ENCODE results near the gene KCNIP4. TPM values are rescaled to one million over a fixed set of nuclear protein-coding genes. Genes with fewer than 3 reads are reported as not detected.

The KCNIP4 gene
- total and polyA plus RNA-seq, 2 of the 8 experiments (the other 6 are each of a cell fraction or from before 2014, with no cell fraction given) = 0.06 TPM; not detected in 1

DNA sequence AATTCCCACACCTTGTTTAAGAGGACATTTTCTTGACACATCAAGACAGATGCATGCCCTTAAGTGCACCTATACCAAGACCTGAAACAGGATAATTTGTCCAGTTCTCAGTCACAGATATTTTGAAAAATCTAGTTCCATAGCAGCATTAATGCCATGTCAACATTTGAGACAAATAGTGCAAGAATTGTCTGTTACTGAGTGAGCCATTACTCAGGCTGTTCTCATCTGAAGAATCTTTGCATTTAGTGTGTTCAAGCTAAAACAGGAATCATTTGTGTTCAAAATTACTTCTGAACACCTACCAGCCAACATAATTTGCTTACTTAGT lies 354.9 kb downstream of the KCNIP4 start:
- ChIA-PET CTCF (ENCODE audit: partially characterized antibody) (no interaction called here), POLR2A (ENCODE audit: partially characterized antibody) (interaction anchor here (0.7 kb wide), 1 partner anchor 9 kb away, joined by 4 read pairs; no protein-coding TSS in a partner anchor)
- FAIRE-seq = no peak
- no peaks in the 10 kb centered on the region for H3K79me2 ChIP-seq (ENCODE audit: control insufficient read depth in 1 of 2, insufficient read depth in 2 of 2, low read length in 2 of 2)
- H3K18ac ChIP-seq (ENCODE audit: extremely low read depth, low read length) = no peak overlapping the region
- H4K8ac ChIP-seq (ENCODE audit: extremely low read depth, insufficient read depth, low read length) = no peak overlapping the region
- DNase-seq (ENCODE audit: low read depth in 1 of 2, low spot score in 2 of 2) = no peak
- no peak overlapping the region for H4K91ac ChIP-seq (replicated peaks; ENCODE audit: insufficient read length, low read length)
- no peaks in the 10 kb centered on the region for H3K9me3 ChIP-seq (ENCODE audit: insufficient read depth in 2 of 2, low read depth in 1 of 2, low read length in 1 of 2)
- H3K23ac ChIP-seq (ENCODE audit: insufficient read length) = no peak overlapping the region
- no peak overlapping the region for H2AFZ ChIP-seq (ENCODE audit: low read length)
- H3K4ac ChIP-seq (replicated peaks; ENCODE audit: insufficient read length, low read depth, low read length) = no peak overlapping the region
- H2AK5ac ChIP-seq (ENCODE audit: low read depth, low read length) = no peak overlapping the region
- H3K27ac ChIP-seq (ENCODE audit: low read depth, low read length) = no peak overlapping the region
- no peak overlapping the region for H3K4me2 ChIP-seq (ENCODE audit: insufficient read depth in 1 of 2, low read depth in 2 of 2, low read length in 2 of 2)
- peaks cover 0 to 3% (median 1%) of the 10 kb centered on the region in 4 experiments; a peak in 3 of 7 replicates for H3K4me1 ChIP-seq (replicated peaks in 1 of 4; ENCODE audit: control insufficient read depth in 3 of 4, insufficient read depth in 4 of 4, low read length in 3 of 4)
- H2BK12ac ChIP-seq (ENCODE audit: low read depth, low read length) = no peak overlapping the region
- no peak overlapping the region for H4K5ac ChIP-seq (ENCODE audit: insufficient read length, low read depth, low read length)
- H2BK120ac ChIP-seq (replicated peaks; ENCODE audit: low read depth, low read length) = no peak overlapping the region
- no peak overlapping the region for H3K4me3 ChIP-seq (ENCODE audit: extremely low read depth in 1 of 4, insufficient read depth in 2 of 4, low read depth in 3 of 4, low read length in 4 of 4)
- no peak overlapping the region for H3K56ac ChIP-seq (replicated peaks; ENCODE audit: insufficient read length, low read depth, low read length)
- H3K36me3 ChIP-seq (ENCODE audit: control insufficient read depth in 2 of 4, insufficient read depth in 4 of 4, low read length in 3 of 4) = no peaks in the 10 kb centered on the region; a peak in 1 of 8 replicates
- H3K9ac ChIP-seq (replicated peaks in 1 of 4; ENCODE audit: extremely low read depth in 1 of 4, low read depth in 3 of 4, low read length in 3 of 4) = no peak overlapping the region
- no peaks in the 10 kb centered on the region for H3K79me1 ChIP-seq (ENCODE audit: low read depth, low read length)
- H2BK5ac ChIP-seq (ENCODE audit: low read depth, low read length) = no peak overlapping the region
- H2BK20ac ChIP-seq (ENCODE audit: low read length) = no peak overlapping the region
- no peaks in the 10 kb centered on the region for H4K20me1 ChIP-seq (replicated peaks in 1 of 2; ENCODE audit: control insufficient read depth in 1 of 2, insufficient read depth in 2 of 2, low read length in 2 of 2)
- H3K14ac ChIP-seq (ENCODE audit: insufficient read length) = no peak overlapping the region
- H3K27me3 ChIP-seq (replicated peaks in 1 of 4; ENCODE audit: control insufficient read depth in 3 of 4, extremely low read depth in 1 of 4, insufficient read depth in 3 of 4, low read length in 3 of 4) = no peaks in the 10 kb centered on the region
- no peaks in the 10 kb centered on the region for H3K23me2 ChIP-seq (ENCODE audit: low read depth, low read length)
- H2BK15ac ChIP-seq (ENCODE audit: low read length) = no peak overlapping the region
- no peak for TF ChIP-seq SUZ12 (IDR thresholded peaks at IDR 0.05; ENCODE audit: low read length)
- TF ChIP-seq TAF7 (optimal IDR thresholded peaks at IDR 0.05; ENCODE audit: borderline replicate concordance, low read depth, low read length) = no peak
- no peak for TF ChIP-seq SIX5 (IDR thresholded peaks at IDR 0.05; ENCODE audit: low read depth, low read length)
- no peak for TF ChIP-seq ZNF274 (IDR thresholded peaks at IDR 0.05; ENCODE audit: borderline replicate concordance, extremely low read depth, low read length)
- TF ChIP-seq, protein P1, sequence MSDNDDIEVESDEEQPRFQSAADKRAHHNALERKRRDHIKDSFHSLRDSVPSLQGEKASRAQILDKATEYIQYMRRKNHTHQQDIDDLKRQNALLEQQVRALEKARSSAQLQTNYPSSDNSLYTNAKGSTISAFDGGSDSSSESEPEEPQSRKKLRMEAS (IDR thresholded peaks at IDR 0.05) = no peak
- TF ChIP-seq TAF1 (IDR thresholded peaks at IDR 0.05; ENCODE audit: low read depth, low read length) = no peak
- TF ChIP-seq EZH2 (IDR thresholded peaks at IDR 0.05; ENCODE audit: low read depth, low read length, severe bottlenecking) = no peak
- TF ChIP-seq CEBPB (IDR thresholded peaks at IDR 0.05; ENCODE audit: low read depth, low read length) = no peak
- TF ChIP-seq HDAC2 (IDR thresholded peaks at IDR 0.05; ENCODE audit: borderline replicate concordance in 1 of 2, low read depth in 2 of 2, low read length in 2 of 2) = no peak
- TF ChIP-seq SIN3A (conservative IDR thresholded peaks at IDR 0.05 in 1 of 2, IDR thresholded peaks at IDR 0.05 in 1 of 2; ENCODE audit: low read depth in 1 of 2, low read length in 2 of 2) = no peak
- no peak for TF ChIP-seq SP2 (IDR thresholded peaks at IDR 0.05; ENCODE audit: low read length)
- TF ChIP-seq KDM1A (IDR thresholded peaks at IDR 0.05; ENCODE audit: borderline replicate concordance, low read length) = no peak
- TF ChIP-seq EGR1 (IDR thresholded peaks at IDR 0.05; ENCODE audit: borderline replicate concordance, low read depth, low read length) = no peak
- TF ChIP-seq KDM4A (IDR thresholded peaks at IDR 0.05; ENCODE audit: low read depth, low read length, severe bottlenecking) = no peak
- TF ChIP-seq FOSL1 (IDR thresholded peaks at IDR 0.05; ENCODE audit: insufficient read depth, low read depth, low read length) = no peak

Measured in H1 (cell line).